GM12872 (cell line): ENCODE measurements around the gene PIM3.

Experiments
- TF ChIP-seq, protein P1 (sequence below): IDR thresholded peaks from 3 replicates; pipeline ENCODE4 v1.5.1; 2011; ENCODE audit warnings: low read depth, mild to moderate bottlenecking, low read length, moderate library complexity; ENCODE audit not compliant: insufficient read depth

Gene PIM3

DNA sequence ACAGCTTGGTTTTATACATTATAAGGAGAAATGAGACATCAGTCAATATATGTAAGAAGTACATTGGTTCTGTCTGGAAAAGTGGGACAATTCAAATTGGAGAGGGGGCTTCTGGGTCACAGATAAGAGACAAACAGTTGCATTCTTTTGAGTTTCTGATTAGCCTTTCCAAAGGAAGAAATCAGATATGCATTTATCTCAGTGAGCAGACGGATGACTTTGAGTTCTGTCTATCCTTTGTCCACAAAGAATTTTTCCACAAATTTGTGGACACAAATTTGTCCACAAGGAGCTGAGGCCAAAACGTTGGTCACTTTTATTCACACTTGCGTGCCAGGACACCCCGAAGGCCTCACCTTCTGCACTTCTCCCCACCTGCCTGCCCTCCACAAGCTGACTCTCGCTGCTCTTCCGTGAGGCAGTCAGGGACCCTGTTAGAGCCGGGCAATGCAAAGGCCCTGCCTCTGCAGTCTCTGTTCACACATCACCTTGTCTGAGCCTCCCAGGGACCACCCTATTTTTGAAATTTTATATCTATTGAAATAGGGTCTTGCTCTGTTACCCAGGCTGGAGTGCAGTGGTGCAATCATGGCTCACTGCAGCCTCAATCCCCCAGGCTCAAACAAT, 31.4 kb downstream of the PIM3 start:
- TF ChIP-seq, protein P1, sequence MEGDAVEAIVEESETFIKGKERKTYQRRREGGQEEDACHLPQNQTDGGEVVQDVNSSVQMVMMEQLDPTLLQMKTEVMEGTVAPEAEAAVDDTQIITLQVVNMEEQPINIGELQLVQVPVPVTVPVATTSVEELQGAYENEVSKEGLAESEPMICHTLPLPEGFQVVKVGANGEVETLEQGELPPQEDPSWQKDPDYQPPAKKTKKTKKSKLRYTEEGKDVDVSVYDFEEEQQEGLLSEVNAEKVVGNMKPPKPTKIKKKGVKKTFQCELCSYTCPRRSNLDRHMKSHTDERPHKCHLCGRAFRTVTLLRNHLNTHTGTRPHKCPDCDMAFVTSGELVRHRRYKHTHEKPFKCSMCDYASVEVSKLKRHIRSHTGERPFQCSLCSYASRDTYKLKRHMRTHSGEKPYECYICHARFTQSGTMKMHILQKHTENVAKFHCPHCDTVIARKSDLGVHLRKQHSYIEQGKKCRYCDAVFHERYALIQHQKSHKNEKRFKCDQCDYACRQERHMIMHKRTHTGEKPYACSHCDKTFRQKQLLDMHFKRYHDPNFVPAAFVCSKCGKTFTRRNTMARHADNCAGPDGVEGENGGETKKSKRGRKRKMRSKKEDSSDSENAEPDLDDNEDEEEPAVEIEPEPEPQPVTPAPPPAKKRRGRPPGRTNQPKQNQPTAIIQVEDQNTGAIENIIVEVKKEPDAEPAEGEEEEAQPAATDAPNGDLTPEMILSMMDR: no peak

GRCh38 chr22:49992921-49993648, 32.5 kb downstream of the PIM3 start:
- TF ChIP-seq, protein P1: peak; percentile 90

GRCh38 chr22:49993649-49994360, 33.2 kb downstream of the PIM3 start:
- TF ChIP-seq, protein P1: no peak

DNA sequence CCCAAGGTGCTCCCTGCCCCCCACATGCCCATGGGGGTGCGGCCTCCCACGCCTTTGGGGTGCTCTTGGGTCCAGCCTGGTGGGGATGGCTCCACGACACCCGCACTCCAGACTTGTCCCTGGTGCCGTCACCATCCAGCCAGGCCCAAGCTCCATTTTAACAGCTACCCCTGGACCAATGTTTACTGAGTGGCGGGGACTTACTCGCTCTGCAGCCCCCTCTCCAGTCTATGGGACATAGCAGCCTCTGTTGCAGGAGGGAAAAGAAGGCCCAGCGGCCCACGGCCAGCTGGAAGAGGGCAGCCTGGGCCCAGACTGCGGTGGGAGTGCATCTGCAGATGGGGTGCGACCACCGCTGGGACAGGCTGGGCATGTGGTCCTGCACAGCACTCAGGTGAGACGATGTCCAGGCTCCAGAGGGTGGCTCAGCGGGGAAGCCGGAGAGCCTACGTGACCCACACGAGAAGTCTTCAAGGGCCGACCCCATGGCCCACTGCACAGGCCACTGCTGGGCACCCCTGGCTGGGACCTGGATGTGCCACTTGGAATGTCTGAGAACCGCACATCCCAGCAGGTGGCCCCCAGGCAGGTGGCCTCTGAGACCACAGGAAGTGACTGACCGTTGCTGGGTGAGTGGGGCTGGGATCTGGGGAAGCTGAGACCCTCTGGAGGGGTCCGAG, 33.9 kb downstream of the PIM3 start:
- TF ChIP-seq, protein P1: no peak

- TF ChIP-seq, protein P1: no peak
Observed at GRCh38 chr22:49995041-49995360, 34.4 kb downstream of the PIM3 start.

DNA sequence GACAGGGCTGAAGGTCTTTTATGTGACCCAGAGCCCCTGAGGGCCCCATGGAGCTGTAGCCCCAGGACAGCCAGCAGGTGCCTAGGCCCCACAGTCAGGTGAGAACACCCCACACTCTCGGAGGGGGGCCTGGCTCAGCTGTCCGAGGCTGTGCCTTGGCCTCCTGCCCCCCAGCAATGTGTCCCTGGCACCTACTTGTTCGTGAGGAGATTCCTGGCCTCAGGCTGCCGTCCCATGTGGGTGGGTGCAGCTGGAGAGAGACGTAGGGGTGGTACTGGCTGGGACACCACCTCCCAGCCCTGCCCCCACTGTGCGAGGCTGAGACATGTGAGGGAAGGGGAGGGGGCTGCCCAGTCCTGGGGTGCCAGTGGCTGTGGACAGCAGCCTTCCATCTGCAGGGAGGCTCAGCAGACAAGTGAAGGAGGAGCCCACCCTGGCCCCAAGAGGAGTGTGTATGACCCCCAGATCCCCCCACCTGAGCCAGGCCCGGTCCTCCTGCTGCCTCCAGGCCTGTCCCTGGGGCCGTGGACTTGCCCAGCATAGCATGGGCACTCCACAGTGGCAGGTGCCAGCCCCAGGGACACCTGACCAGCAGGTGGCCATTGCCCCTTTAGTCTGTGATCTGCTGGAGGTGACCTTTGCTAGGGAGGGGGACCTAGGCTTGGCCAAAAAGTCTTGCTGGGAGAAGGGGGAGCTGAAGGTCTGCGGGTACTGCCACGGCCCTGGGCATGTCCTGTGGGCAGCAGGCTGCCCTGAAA, 35.0 kb downstream of the PIM3 start:
- TF ChIP-seq, protein P1: no peak
